Camera-type eye (tissue), 1 donor: ENCODE measurements around the gene CSN1S1. TPM values are rescaled to one million over a fixed set of nuclear protein-coding genes. Genes with fewer than 3 reads are reported as not detected.

Experiments
- total RNA-seq: library from RNA; depleted of rRNA; stranded (reverse); fragments of >200 nt; gene quantifications from one replicate; pipeline ENCODE4 v1.2.3, GENCODE V29; 2014

CSN1S1 gene, protein sequence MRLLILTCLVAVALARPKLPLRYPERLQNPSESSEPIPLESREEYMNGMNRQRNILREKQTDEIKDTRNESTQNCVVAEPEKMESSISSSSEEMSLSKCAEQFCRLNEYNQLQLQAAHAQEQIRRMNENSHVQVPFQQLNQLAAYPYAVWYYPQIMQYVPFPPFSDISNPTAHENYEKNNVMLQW
- total RNA-seq = not detected

GRCh38 chr4:69930768-69931167 lies at the start of gene CSN1S1:
TSS of gene CSN1S1 (plus strand) at chr4:69931068. CDS start at chr4:69932556, 1,488 bp downstream.

DNA sequence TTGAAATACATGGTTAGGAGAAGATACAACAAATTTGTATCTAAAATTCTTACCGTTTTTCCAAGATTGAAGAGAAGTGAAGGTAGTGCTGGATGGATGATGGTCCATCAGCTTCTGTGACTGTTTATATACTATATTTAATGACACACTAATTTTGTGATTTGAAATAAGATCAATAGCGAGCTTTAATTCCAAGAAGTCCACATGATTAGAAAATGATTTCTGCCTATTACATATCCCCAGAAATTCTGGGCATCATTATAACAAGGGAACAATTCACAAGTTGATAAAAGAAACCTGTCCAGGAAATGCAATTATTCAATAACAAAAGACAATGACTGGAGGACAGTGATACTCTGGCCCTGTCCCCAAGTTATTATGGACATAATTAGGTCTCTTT lies 34.8 kb downstream of the CSN1S1 start, which contains the start of gene CSN2:
Gene CSN2 (minus strand): TSS at position 101 of the 400 bp plus-strand sequence. CDS start 4,733 bp downstream, outside the sequence.

DNA sequence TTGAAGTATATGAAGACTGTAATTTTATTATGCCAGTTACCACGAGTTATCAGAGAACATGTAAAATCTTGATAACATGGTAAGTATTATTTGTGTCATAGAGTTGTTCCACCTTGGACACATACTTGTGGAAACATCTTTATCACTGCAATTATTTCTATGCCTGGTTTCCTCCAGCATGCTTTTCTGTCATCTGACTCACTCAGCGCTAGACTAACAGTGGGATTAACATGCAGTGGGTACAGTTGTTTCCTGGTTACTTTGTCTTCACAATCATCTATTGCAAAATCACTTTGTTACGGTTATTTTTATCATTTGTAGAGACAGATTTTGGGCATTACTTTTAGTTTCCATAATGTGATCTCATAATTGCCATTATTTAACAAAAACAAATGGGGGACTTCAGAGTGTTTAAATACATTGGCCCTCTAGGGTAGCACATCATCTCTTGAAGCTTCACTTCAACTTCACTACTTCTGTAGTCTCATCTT lies 64.7 kb downstream of the CSN1S1 start, which contains the start of gene STATH:
Gene STATH (plus strand): TSS at position 441 of the 491 bp plus-strand sequence. CDS start 2,472 bp downstream, outside the sequence.

Other genes starting within 250 kb of the CSN1S1 start
- gene SULT1B1, start 170.4 kb upstream of the CSN1S1 start, total RNA-seq = 2.5 TPM
- gene SULT1E1, start 70.9 kb upstream of the CSN1S1 start, total RNA-seq = 35.0 TPM
- gene CSN2, start 34.7 kb downstream of the CSN1S1 start, total RNA-seq = not detected
- gene STATH, start 64.9 kb downstream of the CSN1S1 start, total RNA-seq = not detected
- gene HTN3, start 97.4 kb downstream of the CSN1S1 start, total RNA-seq = not detected
- gene HTN1, start 119.4 kb downstream of the CSN1S1 start, total RNA-seq = not detected
- gene PRR27, start 223.2 kb downstream of the CSN1S1 start, total RNA-seq = 0.22 TPM